ENCODE results near the gene PRRC2B.
"Not testable (repeated sequence)": the region's sequence is repeated elsewhere in the genome, so short reads cannot be mapped to it uniquely, and the experiment has no call there.

PRRC2B gene

GRCh38 chr9:131491001-131491710 is 97.3 kb downstream of the PRRC2B start:
- DNase-seq = no peak

- DNase-seq = no peak
Observed at GRCh38 chr9:131492070-131492469, 98.2 kb downstream of the PRRC2B start.

GRCh38 chr9:131494296-131494870 is 100.5 kb downstream of the PRRC2B start:
- DNase-seq = no peak

GRCh38 chr9:131495785-131496184 is 101.9 kb downstream of the PRRC2B start:
- no peak for DNase-seq

- DNase-seq = no peak
Observed at GRCh38 chr9:131496844-131497405, 103.0 kb downstream of the PRRC2B start.

GRCh38 chr9:131499254-131499767 is 105.4 kb downstream of the PRRC2B start:
- no peak for DNase-seq

GRCh38 chr9:131500377-131500776 is 106.5 kb downstream of the PRRC2B start:
- DNase-seq = peak; percentile 83

- DNase-seq = peak; percentile 78
Observed at GRCh38 chr9:131500939-131501541, 107.2 kb downstream of the PRRC2B start.

- DNase-seq = peak; percentile 92
Observed at GRCh38 chr9:131502781-131503625, 109.1 kb downstream of the PRRC2B start, which contains the start of gene POMT1. TSS of gene POMT1 (plus strand) at chr9:131502918. CDS start at chr9:131504219, 1,301 bp downstream.

- peak; percentile 88 for DNase-seq
Observed at GRCh38 chr9:131503626-131504465, 110.0 kb downstream of the PRRC2B start.

GRCh38 chr9:131505012-131505411 is 111.1 kb downstream of the PRRC2B start:
- DNase-seq = no peak

- DNase-seq = no peak
Observed at GRCh38 chr9:131511416-131511815, 117.5 kb downstream of the PRRC2B start.

GRCh38 chr9:131511880-131512279 is 118.0 kb downstream of the PRRC2B start:
- no peak for DNase-seq

GRCh38 chr9:131513177-131513576 is 119.3 kb downstream of the PRRC2B start:
- DNase-seq = no peak

GRCh38 chr9:131515559-131516031 is 121.7 kb downstream of the PRRC2B start:
- not testable (repeated sequence) for DNase-seq

GRCh38 chr9:131516100-131516499 is 122.2 kb downstream of the PRRC2B start:
- no peak for DNase-seq

GRCh38 chr9:131516930-131517329 is 123.0 kb downstream of the PRRC2B start:
- no peak for DNase-seq

GRCh38 chr9:131517761-131518190 is 123.9 kb downstream of the PRRC2B start:
- DNase-seq = no peak

GRCh38 chr9:131518553-131518952 is 124.7 kb downstream of the PRRC2B start:
- DNase-seq = no peak

- no peak for DNase-seq
Observed at GRCh38 chr9:131520503-131520902, 126.6 kb downstream of the PRRC2B start.

- DNase-seq = no peak
Observed at GRCh38 chr9:131521203-131521602, 127.3 kb downstream of the PRRC2B start.
